Breast epithelium (tissue), 4 donors: Measurements from ENCODE around the gene TRAF3. TPM values are rescaled to one million over a fixed set of nuclear protein-coding genes. Genes with fewer than 3 reads are reported as not detected.

Experiments
- DNase-seq, 2 donors: peaks; one replicate each; pipeline ENCODE4 v3.0.0-alpha.2; 2019; ENCODE audit warnings: low spot score in 2 of 2
- H3K27ac ChIP-seq, 2 donors: fragments of 200-600 bp; sonication (generic) in 1 of 2; one replicate each; pipeline ENCODE4 v1.5.1; 2016 to 2019; ENCODE audit warnings: mild to moderate bottlenecking in 1 of 2
- H3K27me3 ChIP-seq, 2 donors: fragments of 200-600 bp; sonication (generic) in 1 of 2; one replicate each; pipeline versions ENCODE4 v1.5.1 to v1.6.0; 2017 to 2019; ENCODE audit warnings: control low read depth in 1 of 2, mild to moderate bottlenecking in 1 of 2
- H3K36me3 ChIP-seq: fragments of 200-600 bp; one replicate; pipeline ENCODE4 v1.5.1; 2019
- H3K4me1 ChIP-seq, 2 donors: fragments of 200-600 bp; sonication (generic); one replicate each; pipeline ENCODE4 v1.5.1; 2016 to 2019; ENCODE audit warnings: control low read depth in 1 of 2
- H3K4me3 ChIP-seq, 3 donors: fragments of 200-600 bp; sonication (generic); 1 replicate in 2 of 3; 2 replicates in 1 of 3; pipeline ENCODE4 v1.5.1; 2016 to 2019; ENCODE audit warnings: mild to moderate bottlenecking in 3 of 3, moderate library complexity in 2 of 3
- H3K9me3 ChIP-seq, 2 donors: fragments of 200-600 bp; sonication (generic) in 1 of 2; one replicate each; pipeline ENCODE4 v1.5.1; 2016 to 2019; ENCODE audit warnings: control low read depth in 1 of 2
- CTCF ChIP-seq, 3 donors: fragments of 450-650 bp; IDR thresholded peaks; one replicate each; pipeline ENCODE4 v1.5.1; 2016 to 2017; ENCODE audit warnings: antibody characterized with exemption in 3 of 3, mild to moderate bottlenecking in 3 of 3, moderate library complexity in 3 of 3
- POLR2A ChIP-seq: fragments of 450-650 bp; IDR thresholded peaks from one replicate; pipeline ENCODE4 v1.6.1; 2016; ENCODE audit warnings: antibody characterized with exemption, mild to moderate bottlenecking, moderate library complexity
- POLR2AphosphoS5 ChIP-seq, 3 donors: sonication (generic); formaldehyde crosslinking; IDR thresholded peaks; one replicate each; pipeline ENCODE4 v1.6.1; 2017; ENCODE audit warnings: antibody characterized with exemption in 3 of 3
- intact Hi-C: fragments of 100-400 bp; cut with DNase I; formaldehyde crosslinking; loops from one replicate; pipeline ENCODE4 v1.15.1; 2023; ENCODE audit warnings: low total_unique reads
- total RNA-seq, 3 donors: library from RNA; depleted of rRNA; stranded (reverse); fragments of >200 nt; gene quantifications; one replicate each; pipeline ENCODE4 v1.1.0, GENCODE V29; 2016

TRAF3 gene
- total RNA-seq, 3 donors from 2014 or later, result 13.1 to 15.7 (median 14.6) TPM

GRCh38 chr14:102853648-102854047 is 76.4 kb downstream of the TRAF3 start:
- Histone ChIP-seq H3K27me3 (no peaks in the 10 kb centered on the region), H3K9me3 (no peaks in the 10 kb centered on the region), H3K27ac (no peak overlapping the region), H3K4me1 (no peaks in the 10 kb centered on the region), H3K4me3 (no peak overlapping the region), H3K36me3 (no peaks in the 10 kb centered on the region)
- intact Hi-C loops, result no loop called here
- TF ChIP-seq CTCF (IDR thresholded peaks at IDR 0.05), result no peak
- TF ChIP-seq POLR2AphosphoS5 (IDR thresholded peaks at IDR 0.05), result no peak
- TF ChIP-seq POLR2A, result no peak
- DNase-seq, result no peak

- intact Hi-C loops, result no loop called here
- Histone ChIP-seq H3K27me3 (no peaks in the 10 kb centered on the region), H3K4me3 (no peak overlapping the region), H3K27ac (no peak overlapping the region), H3K9me3 (no peaks in the 10 kb centered on the region), H3K4me1 (no peaks in the 10 kb centered on the region), H3K36me3 (no peaks in the 10 kb centered on the region)
- TF ChIP-seq POLR2A, result no peak
- TF ChIP-seq POLR2AphosphoS5 (IDR thresholded peaks at IDR 0.05), result no peak
- no peak for TF ChIP-seq CTCF (IDR thresholded peaks at IDR 0.05)
- DNase-seq, result no peak
Observed at GRCh38 chr14:102854091-102854703, 76.9 kb downstream of the TRAF3 start.

GRCh38 chr14:102856179-102856578 is 78.9 kb downstream of the TRAF3 start:
- intact Hi-C loops, result no loop called here
- no peaks in the 10 kb centered on the region for H3K27me3 ChIP-seq
- H3K27ac ChIP-seq, result no peak overlapping the region
- H3K4me3 ChIP-seq, result no peak overlapping the region
- peaks cover 0 to 3% of the 10 kb centered on the region in 2 donors for H3K9me3 ChIP-seq
- no peaks in the 10 kb centered on the region for H3K36me3 ChIP-seq
- DNase-seq, result no peak
- no peaks in the 10 kb centered on the region for H3K4me1 ChIP-seq
- TF ChIP-seq POLR2A (no peak), CTCF (IDR thresholded peaks at IDR 0.05) (no peak), POLR2AphosphoS5 (IDR thresholded peaks at IDR 0.05) (no peak)

DNA sequence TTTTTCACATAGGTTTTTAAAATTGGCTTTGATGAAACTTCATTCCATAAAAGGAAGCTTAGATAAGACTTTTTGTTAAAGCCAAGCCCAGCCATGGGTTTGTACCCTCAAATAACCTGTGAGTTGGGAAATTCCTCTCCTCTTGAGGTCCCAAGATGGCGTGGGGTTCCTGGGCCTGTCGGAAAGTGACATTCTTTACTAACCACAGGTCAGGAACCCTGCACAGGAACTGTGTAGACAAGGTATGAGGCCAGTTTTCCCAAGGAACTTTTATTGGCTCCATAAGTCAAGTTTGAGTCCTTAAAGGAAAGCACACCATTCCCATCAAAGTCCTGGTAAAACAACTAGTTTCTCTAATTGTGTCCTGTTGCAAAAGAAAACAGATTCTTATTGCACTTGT is 80.2 kb downstream of the TRAF3 start:
- H3K9me3 ChIP-seq, result peaks cover 7 to 9% of the 10 kb centered on the region in 2 donors
- no peak overlapping the region for H3K4me3 ChIP-seq
- DNase-seq, result no peak
- intact Hi-C loops, result no loop called here
- H3K4me1 ChIP-seq, result no peaks in the 10 kb centered on the region
- no peak for TF ChIP-seq CTCF (IDR thresholded peaks at IDR 0.05)
- no peak overlapping the region for H3K27ac ChIP-seq
- no peaks in the 10 kb centered on the region for H3K27me3 ChIP-seq
- no peaks in the 10 kb centered on the region for H3K36me3 ChIP-seq

- H3K9me3 ChIP-seq, result peaks cover 7 to 9% of the 10 kb centered on the region in 2 donors
- intact Hi-C loops, result no loop called here
Observed at GRCh38 chr14:102859911-102860310, 82.7 kb downstream of the TRAF3 start.

More at GRCh38 chr14:102859911-102860310, 82.7 kb downstream of the TRAF3 start:
- no peaks in the 10 kb centered on the region for H3K27me3 ChIP-seq
- H3K36me3 ChIP-seq, result no peaks in the 10 kb centered on the region
- DNase-seq, result no peak
- H3K27ac ChIP-seq, result no peak overlapping the region
- H3K4me3 ChIP-seq, result no peak overlapping the region
- H3K4me1 ChIP-seq, result no peaks in the 10 kb centered on the region
- TF ChIP-seq POLR2AphosphoS5 (IDR thresholded peaks at IDR 0.05) (no peak), CTCF (IDR thresholded peaks at IDR 0.05) (no peak), POLR2A (no peak)
